Heart left ventricle (tissue), 13 donors: Measurements from ENCODE around the gene ARFIP2.

Experiments used
- POLR2A ChIP-seq, 2 donors: fragments of 450-650 bp; IDR thresholded peaks; one replicate each; pipeline ENCODE4 v1.6.1; 2017; ENCODE audit warnings: antibody characterized with exemption in 2 of 2, mild to moderate bottlenecking in 2 of 2, moderate library complexity in 2 of 2
- TF ChIP-seq, protein P1 (sequence below), 12 donors: fragments of 200-600 bp; sonication (generic) in 4 of 12; IDR thresholded peaks; one replicate each; pipeline versions ENCODE4 v1.5.0 to v1.8.0; 2018 to 2022; ENCODE audit warnings: antibody characterized with exemption in 12 of 12, mild to moderate bottlenecking in 5 of 12
- donor health status: ischemic (EF 13 %, LVEDD 7.1; RV severe dilation, severe dysfunction).
- donor health status: DM: no; HTN: yes; CAD: no.
- donor health status: DM: no; HTN: no; CAD: no.
- donor health status: ischemic (EF 25% LVEDD 6.9; RV normal size, moderate dysfunction).
- donor health status: ischemic (EF 25% LVEDD 5.7; RV mildly dilated, moderate dysfunction).
- donor health status: ischemic (EF 35%, LVEDD 5.7; RV mildly dilated, moderate dysfunction).
- donor health status: nonischemic (EF 11% LVEDD 7.7; RV severe dilation, severe dysfunction).
- donor health status: DM: yes; HTN: yes; CAD: no.
- donor health status: PGD.
- donor health status: ischemic (EF 29% LVEDD 5.4; RV normal size, mild dysfunction).
- donor health status: nonischemic (EF 23%, LVEDD 6.1; RV moderate dilation, normal function).

DNA sequence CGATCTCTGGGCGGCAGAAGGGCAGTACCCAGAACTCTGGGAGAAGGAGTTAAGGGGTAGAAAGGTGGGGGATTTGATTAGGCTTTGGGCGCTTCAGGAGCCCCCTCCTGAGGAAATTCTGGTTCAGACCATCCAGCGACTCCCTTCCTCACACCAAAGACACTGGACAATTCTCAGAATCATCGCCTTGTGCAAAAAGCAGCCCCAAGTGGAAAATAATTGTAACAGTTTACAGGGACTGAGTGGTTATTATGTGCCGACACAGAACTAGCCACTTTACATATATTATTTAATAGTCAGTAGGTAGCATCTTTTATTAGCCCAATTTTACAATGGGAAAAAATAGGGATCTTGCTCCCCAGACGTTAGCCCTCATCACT is 6.7 kb downstream of the ARFIP2 start:
- TF ChIP-seq, protein P1, sequence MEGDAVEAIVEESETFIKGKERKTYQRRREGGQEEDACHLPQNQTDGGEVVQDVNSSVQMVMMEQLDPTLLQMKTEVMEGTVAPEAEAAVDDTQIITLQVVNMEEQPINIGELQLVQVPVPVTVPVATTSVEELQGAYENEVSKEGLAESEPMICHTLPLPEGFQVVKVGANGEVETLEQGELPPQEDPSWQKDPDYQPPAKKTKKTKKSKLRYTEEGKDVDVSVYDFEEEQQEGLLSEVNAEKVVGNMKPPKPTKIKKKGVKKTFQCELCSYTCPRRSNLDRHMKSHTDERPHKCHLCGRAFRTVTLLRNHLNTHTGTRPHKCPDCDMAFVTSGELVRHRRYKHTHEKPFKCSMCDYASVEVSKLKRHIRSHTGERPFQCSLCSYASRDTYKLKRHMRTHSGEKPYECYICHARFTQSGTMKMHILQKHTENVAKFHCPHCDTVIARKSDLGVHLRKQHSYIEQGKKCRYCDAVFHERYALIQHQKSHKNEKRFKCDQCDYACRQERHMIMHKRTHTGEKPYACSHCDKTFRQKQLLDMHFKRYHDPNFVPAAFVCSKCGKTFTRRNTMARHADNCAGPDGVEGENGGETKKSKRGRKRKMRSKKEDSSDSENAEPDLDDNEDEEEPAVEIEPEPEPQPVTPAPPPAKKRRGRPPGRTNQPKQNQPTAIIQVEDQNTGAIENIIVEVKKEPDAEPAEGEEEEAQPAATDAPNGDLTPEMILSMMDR (IDR thresholded peaks at IDR 0.05): no peak
- TF ChIP-seq POLR2A (IDR thresholded peaks at IDR 0.05): no peak
